B cell (primary cell): Measurements from ENCODE around the gene GON7. TPM values are rescaled to one million over a fixed set of nuclear protein-coding genes. Genes with fewer than 3 reads are reported as not detected.
"Not testable (repeated sequence)": the region's sequence is repeated elsewhere in the genome, so short reads cannot be mapped to it uniquely, and the experiment has no call there.

Experiments
- ATAC-seq: fragments of 200-7000 bp; cut with Tn5 transposase; one replicate; pipeline ENCODE4 v1.10.0; 2021; ENCODE audit warnings: low read depth, mild to moderate bottlenecking, moderate number of reproducible peaks, moderate library complexity
- CTCF ChIA-PET: fragments of 350-600 bp; sonication (Branson Sonifier 250); formaldehyde crosslinking; loops from one replicate; lab custom pipeline; 2021; ENCODE audit warnings: antibody characterized with exemption, inconsistent platforms; lab: Charles Lee
- POLR2A ChIA-PET: fragments of 350-600 bp; sonication (Branson Sonifier 250); formaldehyde crosslinking; loops from one replicate; lab custom pipeline; 2021; ENCODE audit warnings: antibody characterized with exemption; lab: Charles Lee
- DNase-seq: peaks from one replicate; pipeline ENCODE4 v3.0.0; 2013
- H2AFZ ChIP-seq: 2 replicates; pipeline ENCODE4 v1.6.1; 2012; ENCODE audit warnings: mild to moderate bottlenecking, low read depth, low read length; ENCODE audit not compliant: insufficient read depth, poor library complexity, severe bottlenecking
- H3K27ac ChIP-seq, 2 donors: 1 replicate in 1 of 2; 2 replicates in 1 of 2; pipeline ENCODE4 v1.5.1; 2012 to 2013; ENCODE audit warnings: low read length in 2 of 2, mild to moderate bottlenecking in 2 of 2, moderate library complexity in 1 of 2
- H3K27me3 ChIP-seq, 4 experiments: fragments of 200-600 bp in 1 of 4; sonication (generic) in 1 of 4; replicated peaks in 1 of 4; 1 replicate in 2 of 4; 2 replicates in 2 of 4; pipeline versions ENCODE4 v1.6.1 to v1.7.0; 2013 to 2016; ENCODE audit warnings: low read length in 3 of 4, mild to moderate bottlenecking in 2 of 4, mixed read lengths in 1 of 4, moderate library complexity in 1 of 4; ENCODE audit not compliant: insufficient read depth in 4 of 4, control insufficient read depth in 3 of 4; ENCODE audit errors: control extremely low read depth in 1 of 4
- H3K36me3 ChIP-seq, 2 experiments: replicated peaks in 1 of 2; 1 replicate in 1 of 2; 2 replicates in 1 of 2; pipeline versions ENCODE4 v1.6.1 to v1.7.1; 2013; ENCODE audit warnings: low read length in 1 of 2; ENCODE audit not compliant: insufficient read depth in 2 of 2, control insufficient read depth in 1 of 2; ENCODE audit errors: control extremely low read depth in 1 of 2, extremely low read depth in 1 of 2
- H3K4me1 ChIP-seq, 2 donors: fragments of 200-600 bp in 1 of 2; sonication (generic) in 1 of 2; 1 replicate in 1 of 2; 2 replicates in 1 of 2; pipeline versions ENCODE4 v1.5.1 to v1.6.1; 2013 to 2017; ENCODE audit warnings: low read length in 2 of 2; ENCODE audit not compliant: control insufficient read depth in 2 of 2, insufficient read depth in 2 of 2
- H3K4me2 ChIP-seq: replicated peaks from 2 replicates; pipeline ENCODE3; 2012; ENCODE audit warnings: mild to moderate bottlenecking, low read depth, low read length; ENCODE audit not compliant: poor library complexity, severe bottlenecking
- H3K4me3 ChIP-seq, 5 experiments: fragments of 200-600 bp in 1 of 5; sonication (generic) in 1 of 5; 1 replicate in 3 of 5; 2 replicates in 2 of 5; pipeline versions ENCODE4 v1.5.1 to v1.7.0; 2011 to 2016; ENCODE audit warnings: low read length in 4 of 5, mild to moderate bottlenecking in 4 of 5, low read depth in 2 of 5, control low read depth in 1 of 5, moderate library complexity in 1 of 5; ENCODE audit not compliant: insufficient read depth in 1 of 5; ENCODE audit errors: control extremely low read depth in 1 of 5, extremely low read depth in 1 of 5
- H3K79me2 ChIP-seq: fragments of 200-600 bp; sonication (generic); one replicate; pipeline ENCODE4 v1.6.0; 2016; ENCODE audit warnings: low read length; ENCODE audit not compliant: control insufficient read depth, insufficient read depth
- H3K9ac ChIP-seq: fragments of 200-600 bp; sonication (generic); 2 replicates; pipeline ENCODE4 v1.6.1; 2017; ENCODE audit warnings: mild to moderate bottlenecking, low read length, moderate library complexity
- H3K9me3 ChIP-seq, 3 donors: one replicate each; pipeline versions ENCODE4 v1.6.1 to v1.7.1; 2013; ENCODE audit warnings: low read length in 2 of 3; ENCODE audit not compliant: control insufficient read depth in 2 of 3, insufficient read depth in 1 of 3; ENCODE audit errors: control extremely low read depth in 1 of 3
- H4K20me1 ChIP-seq: 2 replicates; pipeline ENCODE4 v1.6.0; 2012; ENCODE audit warnings: mild to moderate bottlenecking, low read length; ENCODE audit not compliant: insufficient read depth, control insufficient read depth, poor library complexity, severe bottlenecking
- H3K27ac Mint-ChIP-seq: one replicate; pipeline ENCODE4 v1.8.0; 2021; ENCODE audit warnings: mixed read lengths
- H3K27me3 Mint-ChIP-seq: one replicate; pipeline ENCODE4 v1.8.0; 2021; ENCODE audit warnings: mixed read lengths
- H3K4me1 Mint-ChIP-seq: one replicate; pipeline ENCODE4 v1.8.0; 2021; ENCODE audit warnings: mixed read lengths
- H3K4me3 Mint-ChIP-seq: one replicate; pipeline ENCODE4 v1.8.0; 2021; ENCODE audit warnings: mixed read lengths
- H3K9me3 Mint-ChIP-seq: one replicate; pipeline ENCODE4 v1.8.0; 2022; ENCODE audit warnings: mixed read lengths; ENCODE audit not compliant: insufficient read depth
- CTCF ChIP-seq: fragments of 200-600 bp; IDR thresholded peaks from one replicate; pipeline ENCODE4 v1.8.0; 2022; ENCODE audit warnings: antibody characterized with exemption, mild to moderate bottlenecking
- EZH2 ChIP-seq: IDR thresholded peaks from 2 replicates; pipeline ENCODE4 v1.6.1; 2012; ENCODE audit warnings: borderline replicate concordance, low read depth, mild to moderate bottlenecking, moderate library complexity, low read length; ENCODE audit not compliant: insufficient read depth, poor library complexity, severe bottlenecking
- WGBS: methylation state at CpG from one replicate; pipeline ENCODE4 v1.1.5; 2013; ENCODE audit warnings: missing lambda C conversion rate; ENCODE audit not compliant: insufficient coverage; 5-methylcytosine and 5-hydroxymethylcytosine counted together
- intact Hi-C: fragments of 100-400 bp; cut with micrococcal nuclease; formaldehyde crosslinking; loops from one replicate; pipeline ENCODE4 v1.10.0; 2022
- polyA plus RNA-seq: library from polyadenylated mRNA; depleted of rRNA; stranded (reverse); fragments of >200 nt; gene quantifications from 2 replicates; pipeline ENCODE4 v1.2.3, GENCODE V29; 2012
- total RNA-seq, 2 donors: library from RNA; stranded (reverse); fragments of 120-200 nt in 1 of 2; gene quantifications; 1 replicate in 1 of 2; 2 replicates in 1 of 2; pipeline versions ENCODE4 v1.2.3 to v1.2.4, GENCODE V29; 2013 to 2022

GON7 gene
- total and polyA plus RNA-seq, 2 donors (not counting 1 experiment from before 2014, with no cell fraction given): 4.3 to 8.9 TPM

GRCh38 chr14:93171376-93171775, 35.5 kb downstream of the GON7 start:
- no peak for ATAC-seq
- H3K4me1 Mint-ChIP-seq: no peaks in the 10 kb centered on the region
- no peak overlapping the region for H3K27ac ChIP-seq
- WGBS: 96% methylated on average over 3 of the region's 4 CpGs
- no peak overlapping the region for H3K4me3 ChIP-seq
- no peaks in the 10 kb centered on the region for H3K9me3 Mint-ChIP-seq
- H3K4me3 Mint-ChIP-seq: no peak overlapping the region
- no peak for DNase-seq
- H3K9ac ChIP-seq: no peak overlapping the region
- no peaks in the 10 kb centered on the region for H3K4me1 ChIP-seq
- intact Hi-C loops: no loop called here
- no peaks in the 10 kb centered on the region for H3K9me3 ChIP-seq
- ChIA-PET CTCF (no interaction called here), POLR2A (no interaction called here)
- H3K4me2 ChIP-seq: no peak overlapping the region
- H3K27me3 ChIP-seq: no peaks in the 10 kb centered on the region
- no peak overlapping the region for H2AFZ ChIP-seq
- H3K27ac Mint-ChIP-seq: no peak overlapping the region
- no peaks in the 10 kb centered on the region for H3K27me3 Mint-ChIP-seq
- H3K36me3 ChIP-seq: no peaks in the 10 kb centered on the region
- no peak for TF ChIP-seq EZH2
- no peak for TF ChIP-seq CTCF
- H4K20me1 ChIP-seq: no peaks in the 10 kb centered on the region
- H3K79me2 ChIP-seq: no peaks in the 10 kb centered on the region

GRCh38 chr14:93170141-93170540, 36.7 kb downstream of the GON7 start:
- H3K79me2 ChIP-seq, H3K9me3 ChIP-seq, H2AFZ ChIP-seq, H3K27ac Mint-ChIP-seq, H3K4me2 ChIP-seq, H3K4me1 ChIP-seq, H3K4me3 ChIP-seq, H4K20me1 ChIP-seq, H3K27ac ChIP-seq, POLR2A ChIA-PET, H3K27me3 Mint-ChIP-seq, intact Hi-C loops, H3K4me1 Mint-ChIP-seq, H3K9ac ChIP-seq, ATAC-seq, H3K4me3 Mint-ChIP-seq, H3K9me3 Mint-ChIP-seq, CTCF ChIA-PET, H3K36me3 ChIP-seq, H3K27me3 ChIP-seq, DNase-seq: not testable (repeated sequence)
- WGBS: 97% methylated on average over 19 of the region's 20 CpGs

- H3K4me1 Mint-ChIP-seq, ATAC-seq, H3K9ac ChIP-seq, H3K4me1 ChIP-seq, H2AFZ ChIP-seq, H3K4me2 ChIP-seq, H3K79me2 ChIP-seq, H3K27ac Mint-ChIP-seq, H3K27me3 Mint-ChIP-seq, H4K20me1 ChIP-seq, DNase-seq, H3K4me3 ChIP-seq, H3K36me3 ChIP-seq, H3K27ac ChIP-seq, POLR2A ChIA-PET, H3K9me3 ChIP-seq, H3K27me3 ChIP-seq, H3K4me3 Mint-ChIP-seq, intact Hi-C loops, H3K9me3 Mint-ChIP-seq: not testable (repeated sequence)
- 100% methylated on average over 1 of the region's 6 CpGs for WGBS
- CTCF ChIA-PET: interaction anchor here (2.8 kb wide), 1 partner anchor 57 kb away, joined by 8 read pairs; no protein-coding TSS in a partner anchor
Observed at GRCh38 chr14:93169619-93170018, 37.2 kb downstream of the GON7 start.
